Measurements from ENCODE around the gene CHRNA1.
A peak's percentile ranks its signal among the peaks of the same experiment; 100 is the strongest.
"Not testable (repeated sequence)": the region's sequence is repeated elsewhere in the genome, so short reads cannot be mapped to it uniquely, and the experiment has no call there.

The CHRNA1 gene

GRCh38 chr2:174719016-174719415, 45.3 kb downstream of the CHRNA1 start:
- Mint-ChIP-seq H3K4me1 (peaks cover 36% of the 10 kb centered on the region), H3K36me3 (no peaks in the 10 kb centered on the region), H3K9me3 (no peaks in the 10 kb centered on the region), H3K4me3 (no peak overlapping the region), H3K27ac (no peak overlapping the region)
- ATAC-seq (no peak), DNase-seq (ENCODE audit: low spot score in 2 of 2) (no peak)

- DNase-seq (ENCODE audit: low spot score in 2 of 2) (no peak), ATAC-seq (no peak)
- H3K9me3 Mint-ChIP-seq: no peaks in the 10 kb centered on the region
- H3K4me1 Mint-ChIP-seq: peaks cover 36% of the 10 kb centered on the region
- no peaks in the 10 kb centered on the region for H3K36me3 Mint-ChIP-seq
- no peak overlapping the region for H3K4me3 Mint-ChIP-seq
- no peak overlapping the region for H3K27ac Mint-ChIP-seq
These were observed 45.7 kb downstream of the CHRNA1 start for GRCh38 chr2:174718591-174718990.

GRCh38 chr2:174717916-174718315, 46.4 kb downstream of the CHRNA1 start:
- Mint-ChIP-seq H3K27ac (no peak overlapping the region), H3K9me3 (no peaks in the 10 kb centered on the region), H3K4me3 (peak overlapping the region; percentile 34), H3K4me1 (peaks cover 36% of the 10 kb centered on the region), H3K36me3 (no peaks in the 10 kb centered on the region)
- ATAC-seq (no peak), DNase-seq (ENCODE audit: low spot score in 2 of 2) (no peak)

GRCh38 chr2:174717273-174717672, 47.0 kb downstream of the CHRNA1 start:
- ATAC-seq (peak; percentile 92), DNase-seq (ENCODE audit: low spot score in 2 of 2) (peak in 1 of 2 donors; percentile 61)
- Mint-ChIP-seq H3K36me3 (no peaks in the 10 kb centered on the region), H3K4me3 (peak overlapping the region; percentile 34), H3K27ac (no peak overlapping the region), H3K9me3 (no peaks in the 10 kb centered on the region), H3K4me1 (peaks cover 36% of the 10 kb centered on the region)

GRCh38 chr2:174716785-174717184, 47.5 kb downstream of the CHRNA1 start:
- DNase-seq (ENCODE audit: low spot score in 2 of 2) (peak in 1 of 2 donors; percentile 52), ATAC-seq (peak; percentile 77)
- Mint-ChIP-seq H3K4me1 (peaks cover 35% of the 10 kb centered on the region), H3K4me3 (peak overlapping the region; percentile 34), H3K27ac (no peak overlapping the region), H3K36me3 (no peaks in the 10 kb centered on the region), H3K9me3 (no peaks in the 10 kb centered on the region)

GRCh38 chr2:174713686-174714085, 50.6 kb downstream of the CHRNA1 start:
- no peak overlapping the region for H3K27ac Mint-ChIP-seq
- no peak overlapping the region for H3K4me3 Mint-ChIP-seq
- H3K9me3 Mint-ChIP-seq: no peaks in the 10 kb centered on the region
- no peaks in the 10 kb centered on the region for H3K36me3 Mint-ChIP-seq
- no peak for ATAC-seq
- H3K4me1 Mint-ChIP-seq: peaks cover 23% of the 10 kb centered on the region
- no peak for DNase-seq (ENCODE audit: low spot score in 2 of 2)

- Mint-ChIP-seq H3K4me3 (no peak overlapping the region), H3K4me1 (no peaks in the 10 kb centered on the region), H3K27ac (no peak overlapping the region), H3K9me3 (no peaks in the 10 kb centered on the region), H3K36me3 (no peaks in the 10 kb centered on the region)
- ATAC-seq: no peak
- no peak for DNase-seq (ENCODE audit: low spot score in 2 of 2)
These were observed 53.1 kb downstream of the CHRNA1 start for GRCh38 chr2:174711206-174711605.

- H3K27ac Mint-ChIP-seq, ATAC-seq: not testable (repeated sequence)
These were observed 54.8 kb downstream of the CHRNA1 start for GRCh38 chr2:174709416-174710004.

GRCh38 chr2:174708713-174709112, 55.6 kb downstream of the CHRNA1 start:
- H3K36me3 Mint-ChIP-seq: no peaks in the 10 kb centered on the region
- no peak for DNase-seq (ENCODE audit: low spot score in 2 of 2)
- ATAC-seq: no peak
- H3K9me3 Mint-ChIP-seq: no peaks in the 10 kb centered on the region
- H3K4me1 Mint-ChIP-seq: no peaks in the 10 kb centered on the region
- H3K27ac Mint-ChIP-seq: no peak overlapping the region
- no peak overlapping the region for H3K4me3 Mint-ChIP-seq

More at GRCh38 chr2:174709416-174710004, 54.8 kb downstream of the CHRNA1 start:
- not testable (repeated sequence) for DNase-seq (ENCODE audit: low spot score in 2 of 2); H3K4me1 Mint-ChIP-seq; H3K9me3 Mint-ChIP-seq; H3K36me3 Mint-ChIP-seq; H3K4me3 Mint-ChIP-seq

GRCh38 chr2:174705321-174705720, 59.0 kb downstream of the CHRNA1 start:
- no peak for DNase-seq (ENCODE audit: low spot score in 2 of 2)
- ATAC-seq: no peak
- Mint-ChIP-seq H3K27ac (no peak overlapping the region), H3K4me1 (no peaks in the 10 kb centered on the region), H3K36me3 (no peaks in the 10 kb centered on the region), H3K9me3 (no peaks in the 10 kb centered on the region), H3K4me3 (no peak overlapping the region)

GRCh38 chr2:174704642-174705041, 59.6 kb downstream of the CHRNA1 start:
- Mint-ChIP-seq H3K4me3 (no peak overlapping the region), H3K36me3 (no peaks in the 10 kb centered on the region)

GRCh38 chr2:174704061-174704460, 60.2 kb downstream of the CHRNA1 start:
- H3K4me3 Mint-ChIP-seq: no peak overlapping the region
- H3K36me3 Mint-ChIP-seq: no peaks in the 10 kb centered on the region
- DNase-seq (ENCODE audit: low spot score in 2 of 2) (no peak), ATAC-seq (no peak)
- H3K9me3 Mint-ChIP-seq: no peaks in the 10 kb centered on the region
- H3K4me1 Mint-ChIP-seq: no peaks in the 10 kb centered on the region
- H3K27ac Mint-ChIP-seq: no peak overlapping the region

More at GRCh38 chr2:174704642-174705041, 59.6 kb downstream of the CHRNA1 start:
- ATAC-seq: no peak
- Mint-ChIP-seq H3K4me1 (no peaks in the 10 kb centered on the region), H3K9me3 (no peaks in the 10 kb centered on the region), H3K27ac (no peak overlapping the region)
- no peak for DNase-seq (ENCODE audit: low spot score in 2 of 2)

GRCh38 chr2:174703430-174703829, 60.8 kb downstream of the CHRNA1 start:
- H3K4me1 Mint-ChIP-seq: no peaks in the 10 kb centered on the region
- H3K4me3 Mint-ChIP-seq: no peak overlapping the region
- no peaks in the 10 kb centered on the region for H3K9me3 Mint-ChIP-seq
- DNase-seq (ENCODE audit: low spot score in 2 of 2): no peak
- H3K36me3 Mint-ChIP-seq: no peaks in the 10 kb centered on the region
- no peak for ATAC-seq
- no peak overlapping the region for H3K27ac Mint-ChIP-seq

- Mint-ChIP-seq H3K36me3 (no peaks in the 10 kb centered on the region), H3K27ac (no peak overlapping the region), H3K4me1 (no peaks in the 10 kb centered on the region), H3K9me3 (no peaks in the 10 kb centered on the region), H3K4me3 (no peak overlapping the region)
- no peak for DNase-seq (ENCODE audit: low spot score in 2 of 2)
- no peak for ATAC-seq
These were observed 61.7 kb downstream of the CHRNA1 start for GRCh38 chr2:174702541-174702940.

- Mint-ChIP-seq H3K4me1 (no peaks in the 10 kb centered on the region), H3K9me3 (no peaks in the 10 kb centered on the region), H3K36me3 (no peaks in the 10 kb centered on the region), H3K4me3 (no peak overlapping the region), H3K27ac (no peak overlapping the region)
- no peak for DNase-seq (ENCODE audit: low spot score in 2 of 2)
- ATAC-seq: peak; percentile 56
These were observed 64.1 kb downstream of the CHRNA1 start for GRCh38 chr2:174699993-174700766.

All from stimulated activated effector memory CD8-positive, alpha-beta T cell treated with anti-CD3 and anti-CD28 coated beads, Interleukin-12 subunit alpha, Interleukin-12 subunit beta, amount 100 ng/mL, for 72 hours (primary cell).